Measurements from ENCODE around the gene ZIC5.
A peak's percentile ranks its signal among the peaks of the same experiment; 100 is the strongest.

The ZIC5 gene

DNA sequence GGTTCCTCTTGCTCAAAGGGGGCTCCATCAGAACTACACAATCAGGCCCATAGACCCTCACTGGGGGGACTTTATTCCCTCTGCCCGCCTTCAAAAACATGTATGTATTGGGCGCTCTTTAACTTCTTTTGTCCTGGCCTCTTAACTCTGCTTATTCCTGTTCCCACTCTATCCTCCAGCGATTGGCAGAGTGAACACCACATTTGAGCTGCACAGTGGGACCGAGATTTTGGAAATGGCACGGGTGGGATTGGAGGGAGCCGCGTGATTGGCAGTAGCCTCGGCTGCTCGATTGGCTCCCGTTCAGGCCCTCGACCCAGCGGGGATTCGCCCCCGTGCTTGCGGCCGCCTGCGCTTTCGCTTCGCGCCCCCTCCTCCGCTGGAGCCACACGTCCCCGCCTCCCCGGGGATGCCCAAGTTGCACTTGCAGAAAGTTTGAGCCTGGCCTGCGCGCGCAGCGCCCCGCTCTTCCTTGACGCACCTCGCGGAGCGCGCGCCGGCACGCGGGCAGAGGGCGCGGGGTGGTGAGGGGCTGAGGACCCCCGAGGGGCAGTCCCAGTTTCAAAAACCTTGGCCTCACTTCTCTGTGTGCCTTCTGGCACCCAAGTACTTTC is at the start of gene ZIC5:
Gene ZIC5 (minus strand): TSS at position 192 of the 614 bp plus-strand sequence. CDS start 164 bp downstream, at position 28.
- DNase-seq = no peak

DNA sequence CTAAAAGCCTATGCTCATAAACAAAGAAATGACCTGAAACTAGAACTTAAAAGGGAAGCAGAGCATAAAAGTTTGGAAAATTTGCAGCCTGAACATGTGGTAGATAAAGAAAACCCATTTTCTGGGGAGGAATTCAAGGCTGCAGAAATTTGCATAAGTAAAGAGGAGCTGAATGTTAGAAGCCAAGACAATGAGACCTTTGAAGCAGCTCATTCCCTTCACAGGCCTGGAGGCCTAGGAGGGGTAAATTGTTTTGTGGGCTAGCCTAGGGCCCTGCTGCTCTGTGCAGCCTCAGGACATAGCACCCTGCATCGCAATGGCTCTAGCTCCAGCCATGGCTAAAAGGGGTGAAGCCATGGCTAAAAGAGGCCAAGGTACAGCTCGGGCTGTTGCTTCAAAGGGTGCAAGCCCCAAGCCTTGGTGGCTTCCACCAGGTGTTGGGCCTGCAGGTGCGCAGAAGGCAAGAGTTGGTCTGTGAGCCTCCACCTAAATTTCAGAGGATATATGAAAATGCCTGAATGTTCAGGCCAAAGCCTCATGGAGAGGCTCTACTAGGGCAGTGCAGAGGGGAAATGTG is 48.3 kb upstream of the ZIC5 start:
- DNase-seq = no peak

DNA sequence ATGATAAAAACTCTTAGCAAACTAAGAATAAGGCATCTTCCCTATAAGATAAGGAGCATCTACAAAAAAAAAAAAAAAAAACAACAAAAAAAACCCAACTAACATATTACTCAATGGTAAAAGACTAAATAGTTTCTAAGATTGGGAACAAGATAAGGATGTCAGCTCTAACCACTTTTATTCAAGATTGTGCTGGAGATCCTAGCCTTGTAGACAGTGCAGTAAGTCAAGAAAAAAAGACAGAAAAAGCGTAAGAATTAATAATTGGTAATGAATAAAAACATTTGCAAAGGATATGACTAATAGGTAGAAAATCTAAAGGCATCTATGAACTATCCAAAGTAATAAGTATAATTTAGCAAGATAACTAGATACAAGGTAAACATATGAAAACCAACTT is 43.1 kb upstream of the ZIC5 start:
- DNase-seq = no peak

DNA sequence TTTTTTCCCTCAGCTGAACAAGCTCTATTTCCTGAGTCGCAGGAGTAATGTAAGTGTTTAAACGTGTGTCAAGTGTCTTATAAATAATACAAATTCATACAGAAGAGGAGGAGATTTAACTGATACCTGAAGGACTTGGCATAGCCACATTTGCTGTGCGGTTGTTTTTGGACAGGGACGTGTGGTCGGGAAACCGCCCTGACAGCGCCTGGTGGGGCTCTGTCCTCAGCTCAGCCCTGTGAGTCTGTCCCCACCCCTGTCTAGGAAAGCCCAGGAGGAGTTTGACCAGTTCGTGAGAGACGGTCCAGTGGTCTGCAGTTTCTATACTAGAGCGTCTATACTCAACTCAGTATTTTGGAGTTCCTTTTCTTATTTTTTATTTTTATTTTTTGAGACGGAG is 26.7 kb upstream of the ZIC5 start:
- no peak for DNase-seq

DNA sequence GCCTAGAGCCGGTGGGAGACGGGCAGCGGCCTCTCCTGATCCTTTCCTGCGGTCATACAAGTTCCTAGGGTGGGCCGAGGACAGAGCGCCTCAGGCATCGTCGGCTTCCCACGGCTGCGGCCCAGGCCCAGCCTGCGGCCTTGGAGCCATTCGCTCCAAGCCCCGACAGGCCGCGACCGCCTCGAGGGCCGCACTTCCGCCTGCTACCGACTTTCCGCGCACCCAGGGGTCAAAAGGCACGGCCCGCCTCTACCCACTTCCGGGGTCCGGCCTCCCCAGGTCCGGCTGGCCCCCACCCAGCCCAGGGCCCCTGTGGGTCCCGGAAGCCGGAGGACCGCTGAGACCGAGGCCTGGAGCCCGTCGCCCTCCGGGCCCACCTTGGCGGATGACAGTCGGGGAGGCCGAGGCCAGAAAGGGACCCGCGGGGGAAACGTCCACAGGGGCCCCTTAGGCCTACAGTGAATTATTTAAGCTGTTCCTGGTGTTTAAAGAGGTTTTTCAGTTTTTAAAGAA is 26.2 kb upstream of the ZIC5 start:
- DNase-seq = no peak

DNA sequence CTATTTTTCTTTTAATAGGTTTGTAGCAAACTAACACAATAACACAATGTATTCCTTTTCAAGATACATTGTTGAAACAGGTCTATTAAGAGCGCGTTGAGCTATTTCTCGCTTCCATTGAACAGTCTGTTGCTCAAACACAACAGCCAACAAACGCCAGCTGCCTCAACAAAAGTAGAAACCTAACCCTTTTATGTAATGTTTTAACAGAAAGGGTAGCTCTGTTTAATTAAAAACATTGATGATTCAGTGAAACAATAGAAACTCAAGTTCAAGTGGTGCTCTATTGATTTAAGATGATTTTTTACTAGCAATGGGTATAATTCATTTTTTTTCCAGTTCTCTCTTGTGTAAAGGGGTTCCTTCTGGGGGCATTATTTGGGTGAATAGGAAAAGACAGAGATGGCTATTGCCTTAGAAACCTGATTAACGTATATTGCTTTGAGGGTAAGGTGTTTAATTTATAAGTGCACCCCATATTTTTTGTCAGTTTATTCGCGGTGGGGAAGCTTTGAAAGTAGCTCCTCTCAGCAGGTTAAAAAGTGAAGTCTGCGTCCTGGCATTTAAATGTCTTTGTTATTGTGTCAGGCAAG is 24.9 kb upstream of the ZIC5 start:
- DNase-seq = no peak

DNA sequence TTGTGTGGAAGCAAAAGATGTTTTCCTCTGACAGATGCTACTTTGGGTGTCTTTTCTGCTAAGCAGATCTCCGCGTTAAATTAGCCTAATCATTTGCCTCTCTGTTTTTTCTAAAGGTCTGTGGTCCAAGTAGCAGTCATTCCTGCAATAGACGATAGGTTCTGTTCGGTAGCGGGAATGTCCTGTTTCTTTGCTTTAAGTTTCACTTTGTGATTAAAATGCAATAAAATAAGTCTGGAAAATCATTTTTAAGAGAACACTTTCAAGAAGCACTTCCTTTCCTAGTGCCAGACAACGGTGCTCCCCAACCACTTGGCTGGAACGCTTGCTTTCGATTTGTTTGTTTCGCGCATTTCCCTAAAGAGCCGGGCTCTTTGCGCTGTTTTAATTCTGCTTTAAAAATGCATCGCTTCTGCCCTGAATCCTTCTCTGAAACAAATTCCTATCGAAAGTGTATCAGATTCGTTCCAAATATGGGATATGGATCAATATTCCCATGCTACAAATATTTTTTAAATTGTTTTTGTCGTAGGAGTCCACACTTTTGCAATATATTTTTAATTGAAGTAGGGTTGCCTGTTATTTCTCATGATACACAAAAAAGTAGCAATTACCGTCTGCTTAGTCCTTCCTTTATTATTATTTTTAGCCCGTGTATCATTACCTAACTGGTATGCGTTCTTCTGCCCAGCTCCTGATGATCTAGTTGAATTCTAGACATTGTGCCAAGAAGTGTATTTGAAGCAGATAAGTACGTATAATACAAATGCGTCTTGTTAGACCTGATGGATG is 24.2 kb upstream of the ZIC5 start:
- DNase-seq = peak; percentile 45

DNA sequence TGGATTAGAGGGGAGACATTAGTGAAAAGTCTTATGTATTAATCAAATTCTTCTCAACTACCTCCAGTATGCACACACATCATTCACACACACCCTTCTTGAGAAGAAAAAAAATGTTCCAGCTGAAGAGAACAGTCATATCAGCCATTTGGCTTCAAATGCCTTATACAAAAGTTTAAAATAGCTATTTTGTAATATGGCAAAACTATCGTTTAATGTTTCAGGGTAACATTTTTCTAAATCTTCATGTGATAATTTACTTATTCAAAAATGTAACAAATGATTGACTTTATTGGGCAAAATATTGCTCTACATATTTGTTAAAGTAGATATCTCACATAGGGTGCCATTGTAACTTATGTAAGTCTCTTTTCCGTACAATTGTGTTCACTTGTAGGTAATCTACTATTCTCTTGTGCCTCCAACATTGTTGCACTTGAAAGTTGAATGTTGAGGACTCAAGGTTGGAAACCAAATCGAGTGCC is 23.6 kb upstream of the ZIC5 start:
- no peak for DNase-seq

DNA sequence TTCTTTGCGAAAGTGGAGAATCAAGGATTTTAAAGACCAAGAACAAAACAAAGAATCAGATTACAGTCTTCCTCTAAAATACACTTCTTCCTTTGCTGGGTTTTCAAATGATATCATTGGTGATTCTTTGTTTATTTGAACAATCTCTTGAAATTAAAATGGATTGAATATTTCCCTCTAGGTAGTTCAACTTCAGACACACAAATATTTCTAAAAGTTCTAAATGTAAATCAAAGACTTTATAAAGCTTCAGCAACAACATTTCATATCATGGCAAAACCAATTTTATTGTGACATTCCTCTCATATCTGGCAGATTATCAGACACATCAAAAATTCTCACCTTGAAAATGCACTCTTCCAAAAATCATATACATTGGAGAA is 23.1 kb upstream of the ZIC5 start:
- no peak for DNase-seq

DNA sequence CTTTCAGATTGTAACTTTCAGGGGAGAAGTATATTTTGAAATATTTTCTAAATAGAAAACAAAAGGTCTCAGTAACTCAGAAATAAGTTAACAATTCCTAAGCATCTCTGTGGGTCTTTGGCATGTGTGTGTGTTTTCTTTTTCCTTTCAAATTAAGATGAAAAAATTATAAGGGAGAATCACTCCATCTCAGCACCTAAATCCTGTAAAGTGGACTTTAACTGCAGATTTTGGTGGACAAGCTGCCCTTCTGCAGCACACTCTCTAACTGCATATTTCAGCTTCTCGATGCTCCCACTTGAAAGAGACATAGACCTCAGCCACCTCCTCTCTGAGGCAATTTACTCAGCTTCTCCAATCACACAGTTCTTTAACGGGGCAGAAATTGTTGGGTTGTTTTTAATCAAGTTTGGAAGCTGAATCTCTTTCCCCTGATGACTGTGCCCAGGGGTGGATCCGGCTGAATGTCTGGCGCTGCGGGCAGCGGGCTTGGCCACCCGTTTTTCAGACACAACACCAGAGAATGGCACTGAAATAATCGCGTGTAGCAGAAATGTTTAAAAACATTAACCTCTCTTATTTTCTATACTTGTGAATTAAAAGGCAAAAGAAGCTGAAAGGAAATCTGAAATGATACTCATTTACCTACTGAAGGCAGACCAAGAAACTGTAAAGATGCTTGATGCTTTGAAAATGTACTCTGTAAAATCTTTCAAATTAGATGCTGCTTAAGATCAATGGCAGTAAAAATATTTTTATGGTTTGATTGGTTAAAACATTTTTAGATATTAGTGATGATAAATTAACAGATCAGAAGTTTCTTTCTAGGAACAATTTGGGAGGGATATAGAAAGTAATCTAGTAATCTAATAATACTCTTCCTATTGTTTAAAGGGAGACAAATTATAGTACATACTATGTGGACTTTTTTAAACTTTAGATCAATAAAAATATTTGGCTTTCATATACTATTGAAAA is 22.4 kb upstream of the ZIC5 start:
- DNase-seq = no peak

DNA sequence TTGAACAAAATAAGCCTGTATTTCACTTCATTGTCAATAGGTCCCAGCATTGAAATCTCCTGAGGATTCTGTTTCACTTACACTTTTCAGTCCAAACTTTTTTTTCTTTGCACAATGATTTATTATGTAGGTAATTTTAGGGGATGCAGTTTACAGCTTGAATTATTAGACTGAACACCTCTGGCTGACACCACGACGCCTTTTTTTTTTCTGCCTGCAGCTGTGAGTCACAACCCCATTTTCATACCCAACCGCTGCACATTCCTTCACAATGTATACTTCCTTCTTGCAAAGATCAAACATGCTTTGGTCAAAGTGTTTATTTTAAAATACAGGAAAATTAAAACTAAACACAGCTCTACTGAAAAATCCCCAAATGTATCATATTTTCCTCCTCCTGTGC is 21.4 kb upstream of the ZIC5 start:
- no peak for DNase-seq

DNA sequence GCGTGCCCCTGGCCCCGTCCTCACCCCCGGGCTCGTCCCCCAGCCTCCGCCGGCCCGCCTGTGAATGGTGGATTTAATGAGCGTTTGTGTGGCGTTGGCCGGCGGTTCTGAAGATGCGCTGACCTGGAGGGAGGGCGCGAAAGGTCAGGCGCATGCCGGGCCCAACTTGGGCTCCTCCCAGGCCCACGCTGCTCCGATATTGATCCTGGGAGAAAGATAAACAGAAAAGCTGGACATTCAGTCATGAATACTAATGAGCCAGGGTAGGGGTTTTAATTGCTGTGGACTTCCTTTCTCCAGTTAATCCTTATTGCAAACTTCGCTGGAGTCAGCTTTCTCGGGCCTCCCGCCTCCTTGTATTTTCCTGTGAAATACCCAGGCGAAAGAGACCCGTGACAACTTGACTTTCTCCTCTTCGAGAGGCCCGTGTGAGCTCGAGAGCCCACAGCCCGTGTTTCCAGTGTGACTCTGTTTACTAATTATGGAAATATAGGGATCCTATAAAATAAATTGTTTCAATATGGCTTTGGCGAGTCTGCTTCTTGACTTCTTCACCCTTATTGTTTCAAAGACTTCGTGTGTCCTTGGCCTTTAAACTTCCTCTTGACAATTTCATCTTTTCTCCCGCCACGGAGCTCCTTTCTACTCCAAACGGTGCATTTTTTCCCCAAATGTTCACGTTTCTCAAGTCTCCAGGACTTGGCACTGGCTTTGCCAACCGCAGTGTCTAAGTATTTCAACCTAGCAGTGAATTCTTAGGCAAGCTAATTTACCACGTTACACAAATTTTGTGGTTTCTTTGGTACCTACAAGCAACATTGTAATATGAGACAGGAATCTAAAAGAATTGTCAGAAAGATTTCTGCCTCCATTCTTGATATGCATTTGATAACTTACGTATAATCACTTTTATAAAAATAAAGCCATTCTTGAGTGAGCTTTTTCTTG is 20.5 kb upstream of the ZIC5 start:
- DNase-seq = no peak

DNA sequence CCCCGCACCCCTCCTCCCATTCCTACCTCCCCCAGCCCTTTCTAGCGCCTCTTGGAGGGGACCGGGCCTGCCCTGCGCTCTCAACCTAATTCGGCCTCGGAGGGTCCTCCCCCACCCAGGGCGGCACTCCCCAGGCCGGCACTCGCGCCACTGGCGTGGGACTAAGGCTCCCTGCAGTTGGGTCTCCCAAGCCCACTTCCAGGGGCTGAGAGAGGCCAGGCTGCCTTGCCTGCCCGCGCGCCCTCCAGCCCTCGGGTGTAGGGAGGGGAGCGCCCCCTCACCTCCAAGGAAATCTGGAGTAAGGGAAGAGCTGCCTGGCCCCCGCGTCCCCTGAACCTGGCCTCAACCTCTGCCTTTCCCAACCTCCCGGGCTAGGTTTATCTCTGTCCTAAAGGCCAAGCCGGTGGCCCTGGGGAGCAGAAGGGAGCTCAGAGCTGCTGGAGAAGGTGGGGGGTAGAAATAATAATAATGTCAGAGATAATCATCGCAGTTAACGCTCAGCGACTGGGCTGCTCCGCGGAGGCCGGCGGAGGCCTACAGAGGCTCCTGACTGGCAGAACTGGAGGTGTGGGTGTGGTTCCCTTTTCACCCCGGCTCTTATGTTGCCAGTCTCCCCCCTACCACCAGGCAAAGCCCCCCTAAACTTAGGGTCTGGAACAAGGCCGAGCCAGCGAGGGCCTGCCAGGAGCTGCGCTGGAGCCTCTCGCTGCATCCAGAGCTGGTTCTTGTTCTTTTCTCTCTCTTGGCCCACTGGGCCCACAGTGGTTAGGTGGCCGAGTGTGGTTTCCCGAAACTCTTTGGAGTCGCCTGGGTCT is 19.7 kb upstream of the ZIC5 start:
- DNase-seq = no peak

DNA sequence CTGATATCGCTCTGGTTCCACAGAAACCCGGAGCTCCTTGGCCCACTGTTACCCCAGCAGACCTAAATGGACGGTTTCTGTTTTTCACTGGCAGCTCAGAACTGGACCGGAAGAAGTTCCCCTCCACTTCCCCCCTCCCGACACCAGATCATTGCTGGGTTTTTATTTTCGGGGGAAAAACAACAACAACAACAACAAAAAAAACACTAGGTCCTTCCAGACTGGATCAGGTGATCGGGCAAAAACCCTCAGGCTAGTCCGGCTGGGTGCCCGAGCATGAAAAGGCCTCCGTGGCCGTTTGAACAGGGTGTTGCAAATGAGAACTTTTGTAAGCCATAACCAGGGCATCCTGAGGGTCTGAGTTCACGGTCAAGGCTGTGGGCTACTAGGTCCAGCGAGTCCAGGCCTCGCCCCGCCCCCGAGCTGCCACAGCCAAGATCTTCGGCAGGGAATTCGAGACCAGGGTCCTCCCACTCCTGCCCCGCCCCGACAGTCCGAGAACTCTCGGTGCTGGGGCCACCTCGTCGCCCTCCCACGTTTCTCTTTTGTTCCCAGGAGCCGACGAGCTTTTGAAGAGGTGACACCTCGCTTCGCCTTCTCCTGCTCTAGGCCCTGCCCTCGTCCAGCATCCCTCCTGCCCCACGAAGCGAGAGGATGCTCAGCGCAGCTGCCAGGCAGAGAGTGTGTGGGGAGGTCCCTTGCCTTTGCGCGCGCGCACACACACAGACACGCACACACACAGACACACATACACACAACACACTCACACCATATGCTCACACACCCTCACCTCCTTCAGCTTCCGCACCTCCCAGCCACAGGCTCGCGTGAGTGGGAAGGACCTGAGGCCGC is 18.8 kb upstream of the ZIC5 start:
- no peak for DNase-seq

DNA sequence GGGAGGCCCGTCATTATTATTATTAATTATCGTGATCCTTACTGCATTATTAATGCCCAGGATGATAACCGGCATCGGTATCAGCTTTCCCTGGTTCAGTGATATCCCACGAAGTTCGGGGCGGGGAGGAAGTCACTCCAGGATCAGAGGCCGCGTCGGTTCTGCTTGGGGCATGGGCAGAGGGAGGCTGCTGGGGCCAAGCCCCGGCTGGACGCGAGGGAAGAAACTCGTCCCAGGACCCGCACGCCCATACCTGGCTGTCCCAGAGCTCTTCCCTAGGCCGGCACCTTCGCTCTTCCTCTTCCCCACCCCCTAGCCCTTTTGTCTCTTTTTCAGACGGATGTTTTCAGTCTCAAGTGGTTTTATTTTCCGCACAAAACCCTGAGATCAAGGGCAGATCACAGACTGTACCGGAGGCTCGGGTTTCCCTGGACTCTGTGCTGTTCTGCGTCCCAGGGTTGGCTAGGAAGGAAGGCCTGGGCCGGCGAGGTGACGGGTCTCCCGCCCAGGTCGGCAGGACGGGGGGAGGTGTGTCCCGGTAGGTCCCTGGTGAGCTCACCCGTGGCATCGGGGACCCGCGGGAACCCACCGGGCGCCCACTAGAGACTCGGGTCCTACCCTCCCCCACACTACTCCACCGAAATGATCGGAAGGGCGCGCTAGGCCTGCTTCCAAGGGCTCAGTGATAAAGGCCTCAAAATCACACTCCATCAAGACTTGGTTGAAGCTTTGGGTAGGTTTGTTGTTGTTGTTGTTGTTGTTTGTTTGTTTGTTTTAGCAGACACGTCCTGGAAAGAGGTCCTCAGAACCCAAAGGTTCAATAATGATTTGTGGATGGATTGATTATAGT is 17.9 kb upstream of the ZIC5 start:
- no peak for DNase-seq

DNA sequence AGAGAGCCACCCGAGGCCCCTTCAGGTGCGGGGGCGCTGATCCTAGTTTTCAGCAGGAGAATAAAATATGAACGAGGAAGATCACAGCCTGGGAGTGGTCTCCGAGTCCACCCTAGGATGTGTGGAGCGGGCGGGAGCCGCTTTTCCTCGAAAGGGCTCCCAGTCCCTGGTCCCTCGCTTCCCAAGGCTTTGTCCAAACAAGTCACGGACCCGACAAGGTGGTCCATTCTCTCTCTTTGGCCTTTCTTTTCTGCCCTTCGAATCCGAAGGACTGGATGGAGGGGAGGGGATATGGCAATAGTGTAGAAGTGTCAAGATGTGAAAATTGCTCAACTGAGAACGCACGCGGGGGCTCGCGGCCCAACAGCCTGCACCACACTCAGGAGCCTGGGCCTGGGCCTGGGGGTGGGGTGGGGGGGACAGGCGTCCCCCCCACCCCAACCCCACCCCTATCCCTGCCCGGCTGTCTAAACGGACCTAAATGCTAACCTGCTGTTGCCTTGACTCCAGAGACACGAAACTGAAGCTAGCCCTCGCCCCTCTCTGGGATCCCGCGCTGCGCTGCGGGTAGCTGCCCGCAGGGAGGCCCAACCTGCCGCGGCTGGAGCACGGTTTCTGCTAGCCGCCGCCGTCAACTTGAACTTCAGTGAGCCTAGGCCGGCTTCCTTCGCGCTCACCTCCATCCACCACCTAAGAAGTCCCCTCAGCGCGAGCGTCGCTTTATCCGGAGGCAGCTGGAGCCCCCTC is 17.1 kb upstream of the ZIC5 start:
- no peak for DNase-seq

All from NCI-H446 treated with DMSO at 0.1 percent for 48 hours (cell line).